Duodenal mucosa (tissue), 2 donors: ENCODE measurements around the gene CIB4.

Experiments used
- H3K27ac ChIP-seq: one replicate; pipeline ENCODE4 v1.7.0; 2013; ENCODE audit warnings: low read depth, low read length
- H3K27me3 ChIP-seq, 2 donors: one replicate each; pipeline ENCODE4 v1.7.0; 2013; ENCODE audit warnings: low read length in 2 of 2, control low read depth in 1 of 2; ENCODE audit not compliant: insufficient read depth in 2 of 2, control insufficient read depth in 1 of 2
- H3K36me3 ChIP-seq, 2 donors: one replicate each; pipeline ENCODE4 v1.7.0; 2013; ENCODE audit warnings: low read length in 2 of 2, control low read depth in 1 of 2; ENCODE audit not compliant: insufficient read depth in 2 of 2, control insufficient read depth in 1 of 2
- H3K4me1 ChIP-seq, 2 donors: one replicate each; pipeline ENCODE4 v1.7.0; 2013; ENCODE audit warnings: low read length in 2 of 2, control low read depth in 1 of 2; ENCODE audit not compliant: insufficient read depth in 2 of 2, control insufficient read depth in 1 of 2
- H3K4me3 ChIP-seq, 2 donors: one replicate each; pipeline ENCODE4 v1.7.0; 2013; ENCODE audit warnings: low read length in 2 of 2, low read depth in 1 of 2
- H3K9ac ChIP-seq, 2 donors: one replicate each; pipeline ENCODE4 v1.7.0; 2013; ENCODE audit warnings: low read length in 2 of 2, low read depth in 1 of 2
- H3K9me3 ChIP-seq, 2 donors: one replicate each; pipeline ENCODE4 v1.7.0; 2013; ENCODE audit warnings: low read length in 2 of 2, control low read depth in 1 of 2; ENCODE audit not compliant: control insufficient read depth in 1 of 2

CIB4 gene

DNA sequence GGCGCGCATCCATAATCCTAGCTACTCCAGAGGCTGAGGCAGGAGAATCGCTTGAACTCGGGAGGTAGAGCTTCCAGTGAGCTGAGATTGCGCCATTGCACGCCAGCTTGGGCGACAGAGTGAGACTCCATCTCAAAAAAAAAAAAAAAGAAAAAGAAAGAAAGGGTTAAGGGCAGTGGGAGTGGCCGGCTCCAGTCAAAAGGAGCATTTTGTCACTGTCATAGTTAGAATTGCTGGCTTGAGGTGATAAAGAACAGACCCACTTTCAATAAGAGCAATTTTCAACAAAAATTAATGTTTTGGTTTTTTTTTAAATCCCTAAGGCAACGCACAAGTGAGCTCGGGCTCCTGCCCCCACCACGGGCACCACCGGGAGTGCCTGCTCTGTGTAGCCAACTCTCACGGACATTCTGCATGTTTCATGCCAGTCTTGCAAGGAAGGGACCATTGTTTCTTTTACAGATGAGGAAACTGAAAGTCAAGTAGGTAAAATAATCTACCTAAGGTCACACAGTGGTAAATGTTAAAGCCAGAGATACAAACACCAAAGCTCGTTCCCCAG, 8.5 kb downstream of the CIB4 start:
- Histone ChIP-seq H3K36me3 (no peaks in the 10 kb centered on the region), H3K4me3 (no peak overlapping the region), H3K4me1 (no peaks in the 10 kb centered on the region), H3K27ac (no peak overlapping the region), H3K9me3 (no peaks in the 10 kb centered on the region), H3K9ac (no peak overlapping the region), H3K27me3 (no peaks in the 10 kb centered on the region)

- Histone ChIP-seq H3K4me3 (no peak overlapping the region), H3K27me3 (no peaks in the 10 kb centered on the region), H3K4me1 (no peaks in the 10 kb centered on the region), H3K9ac (no peak overlapping the region), H3K27ac (no peak overlapping the region), H3K36me3 (no peaks in the 10 kb centered on the region), H3K9me3 (no peaks in the 10 kb centered on the region)
Observed at GRCh38 chr2:26631401-26632170, 9.6 kb downstream of the CIB4 start.

DNA sequence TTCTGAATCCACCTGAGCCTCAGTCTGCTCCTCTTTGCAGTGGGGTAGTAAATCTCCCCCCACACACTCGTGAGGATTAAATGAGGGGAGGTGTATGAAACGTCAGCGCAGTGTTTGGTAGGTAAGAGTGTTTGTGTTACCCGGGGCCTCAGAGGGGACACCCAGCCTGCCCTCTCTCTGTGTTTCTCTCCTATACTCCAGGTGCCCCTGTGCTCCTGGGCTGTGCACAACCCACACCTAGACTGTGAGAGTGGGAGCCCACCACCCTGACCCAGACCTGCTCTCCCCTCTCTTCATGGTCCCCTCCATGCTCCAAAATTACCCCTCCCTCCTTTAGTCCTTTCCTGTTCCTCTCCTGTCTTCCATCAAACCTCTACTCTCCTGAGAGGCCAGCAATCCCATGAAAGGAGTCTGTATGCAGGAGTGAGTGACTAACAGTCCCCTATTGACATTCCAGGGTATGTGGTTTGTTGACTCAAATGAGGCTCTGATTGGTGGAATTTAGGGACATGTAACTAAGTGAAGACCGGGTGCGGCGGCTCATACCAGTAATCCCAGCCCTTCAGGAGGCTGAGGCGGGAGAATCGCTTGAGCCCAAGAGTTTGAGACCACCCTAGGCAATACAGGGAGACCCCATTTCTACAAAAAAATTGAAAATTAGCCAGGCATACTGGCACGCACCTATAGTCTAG, 10.4 kb downstream of the CIB4 start:
- Histone ChIP-seq H3K27me3 (no peaks in the 10 kb centered on the region), H3K4me3 (no peak overlapping the region), H3K27ac (no peak overlapping the region), H3K4me1 (no peaks in the 10 kb centered on the region), H3K9ac (no peak overlapping the region), H3K36me3 (no peaks in the 10 kb centered on the region), H3K9me3 (no peaks in the 10 kb centered on the region)

DNA sequence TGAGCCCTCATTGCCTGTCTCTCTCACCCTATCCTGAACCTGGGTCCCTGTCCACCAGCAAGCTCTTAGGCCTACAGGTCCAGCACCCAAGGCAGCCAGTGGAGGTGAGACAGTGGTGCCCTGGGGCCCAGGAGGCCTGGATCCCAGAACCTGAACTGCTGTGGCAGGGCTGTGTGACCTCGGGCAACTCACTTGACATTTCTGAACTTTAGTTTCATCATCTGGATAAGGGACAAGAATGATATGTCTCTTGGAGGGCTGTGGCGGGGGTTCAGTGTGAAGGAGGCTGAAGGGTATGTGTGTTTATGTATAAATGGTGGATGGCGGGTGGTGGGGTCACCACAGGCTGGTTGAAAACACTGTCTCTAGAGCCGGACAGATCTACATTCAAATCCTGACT, 10.9 kb downstream of the CIB4 start:
- Histone ChIP-seq H3K4me1 (no peaks in the 10 kb centered on the region), H3K4me3 (no peak overlapping the region), H3K9me3 (no peaks in the 10 kb centered on the region), H3K36me3 (no peaks in the 10 kb centered on the region), H3K27me3 (no peaks in the 10 kb centered on the region), H3K9ac (no peak overlapping the region), H3K27ac (no peak overlapping the region)

GRCh38 chr2:26629751-26630150, 11.4 kb downstream of the CIB4 start:
- H3K27me3 ChIP-seq: no peaks in the 10 kb centered on the region
- no peaks in the 10 kb centered on the region for H3K4me1 ChIP-seq
- H3K9me3 ChIP-seq: no peaks in the 10 kb centered on the region
- no peak overlapping the region for H3K9ac ChIP-seq
- no peaks in the 10 kb centered on the region for H3K36me3 ChIP-seq
- no peak overlapping the region for H3K4me3 ChIP-seq
- no peak overlapping the region for H3K27ac ChIP-seq

- no peak overlapping the region for H3K4me3 ChIP-seq
- H3K36me3 ChIP-seq: no peaks in the 10 kb centered on the region
- no peaks in the 10 kb centered on the region for H3K27me3 ChIP-seq
- no peaks in the 10 kb centered on the region for H3K9me3 ChIP-seq
- H3K9ac ChIP-seq: no peak overlapping the region
- no peaks in the 10 kb centered on the region for H3K4me1 ChIP-seq
- H3K27ac ChIP-seq: no peak overlapping the region
Observed at GRCh38 chr2:26629346-26629630, 11.9 kb downstream of the CIB4 start.

DNA sequence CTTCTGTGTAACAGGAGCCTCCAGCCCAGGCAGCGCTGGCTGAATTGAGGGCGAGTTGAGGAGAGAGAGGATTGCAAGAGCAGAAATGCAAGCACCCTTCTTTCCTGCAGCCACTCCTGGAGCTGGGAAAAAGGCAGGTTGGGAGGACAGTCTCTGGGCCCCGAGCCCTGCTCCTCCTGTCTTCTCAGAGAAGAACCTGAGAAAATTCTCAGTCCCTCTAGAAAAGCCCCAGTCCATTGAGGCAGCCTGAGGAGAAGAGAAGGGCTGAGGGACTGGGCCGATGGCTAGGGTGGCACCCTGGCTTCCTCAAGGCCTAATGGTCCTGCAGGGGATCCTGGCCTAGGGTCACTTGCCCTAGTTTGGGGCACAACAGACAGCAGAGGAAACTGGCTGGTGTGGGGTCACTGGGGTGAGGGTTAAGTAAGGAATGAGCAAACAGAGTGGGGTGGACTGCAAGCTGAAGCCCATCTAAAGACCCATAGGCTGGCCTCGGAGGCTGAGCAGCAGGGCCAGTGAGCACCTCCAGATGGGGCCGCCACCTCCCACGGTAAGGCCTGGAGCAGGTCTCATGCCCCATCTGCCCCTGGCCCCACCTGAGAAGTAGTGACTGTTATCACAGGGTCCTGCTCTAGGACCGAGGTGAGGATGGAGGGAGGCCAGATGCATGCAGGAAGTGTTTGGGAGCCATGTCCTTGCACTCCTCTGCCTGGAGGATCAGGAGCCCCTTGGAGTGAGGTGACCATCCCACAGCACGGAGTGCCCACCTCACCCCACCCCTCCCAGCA, 12.4 kb downstream of the CIB4 start:
- Histone ChIP-seq H3K27ac (no peak overlapping the region), H3K36me3 (no peaks in the 10 kb centered on the region), H3K9ac (no peak overlapping the region), H3K27me3 (no peaks in the 10 kb centered on the region), H3K4me1 (no peaks in the 10 kb centered on the region), H3K9me3 (no peaks in the 10 kb centered on the region), H3K4me3 (no peak overlapping the region)

DNA sequence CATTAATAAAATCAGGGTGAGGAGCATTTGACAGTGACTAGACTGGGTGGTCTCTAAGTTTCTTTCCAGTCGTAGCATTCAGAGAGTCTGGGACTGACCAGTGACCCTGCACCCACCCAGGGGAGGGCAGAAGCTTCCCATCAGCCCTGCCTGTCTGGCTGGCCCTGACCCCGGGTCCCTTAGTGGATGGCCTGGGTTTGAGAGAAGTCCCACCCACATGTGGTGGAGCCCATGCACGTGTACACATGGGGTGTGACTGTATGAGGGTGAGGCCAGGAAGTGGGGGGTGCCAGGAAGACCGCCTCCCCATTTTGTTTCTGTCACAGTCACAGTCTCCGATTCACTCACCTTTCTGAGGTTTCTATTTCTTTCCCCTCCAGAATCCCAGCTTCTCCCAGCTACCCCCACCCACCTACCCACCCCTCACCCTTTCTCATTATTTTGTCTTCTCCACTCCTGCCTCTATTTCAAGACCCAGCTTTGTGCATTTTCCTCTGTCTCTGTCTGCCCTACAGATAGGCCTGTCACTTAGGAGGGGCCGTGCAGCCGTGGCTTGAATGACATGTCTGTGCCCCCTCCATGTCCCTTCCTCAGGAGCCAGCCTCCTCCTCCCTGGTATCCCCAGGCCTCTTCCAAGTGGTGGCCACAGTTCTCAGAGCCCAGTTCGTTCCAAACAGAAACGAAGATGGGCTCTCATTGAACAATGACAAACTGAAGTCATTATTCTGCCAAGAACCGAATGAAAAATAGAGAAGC, 13.6 kb downstream of the CIB4 start:
- Histone ChIP-seq H3K4me3 (no peak overlapping the region), H3K36me3 (no peaks in the 10 kb centered on the region), H3K4me1 (no peaks in the 10 kb centered on the region), H3K27me3 (no peaks in the 10 kb centered on the region), H3K27ac (no peak overlapping the region), H3K9ac (no peak overlapping the region), H3K9me3 (no peaks in the 10 kb centered on the region)

- Histone ChIP-seq H3K9ac (no peak overlapping the region), H3K27me3 (no peaks in the 10 kb centered on the region), H3K4me3 (no peak overlapping the region), H3K4me1 (no peaks in the 10 kb centered on the region), H3K36me3 (no peaks in the 10 kb centered on the region), H3K9me3 (peaks cover 0 to 1% of the 10 kb centered on the region in 2 donors), H3K27ac (no peak overlapping the region)
Observed at GRCh38 chr2:26626606-26627005, 14.6 kb downstream of the CIB4 start.
